ENCODE measurements around the gene NECTIN3. TPM values are rescaled to one million over a fixed set of nuclear protein-coding genes. Genes with fewer than 3 reads are reported as not detected.

Gene NECTIN3
- total RNA-seq, 2 experiments from 2014 or later, result 0.22 TPM; not detected in 1

GRCh38 chr3:111236836-111237713, 165.5 kb downstream of the NECTIN3 start:
- no peak overlapping the region for H2AFZ ChIP-seq (ENCODE audit: low read length)
- no peak overlapping the region for H3K27ac ChIP-seq (ENCODE audit: low read depth, low read length, poor library complexity, severe bottlenecking)
- no peaks in the 10 kb centered on the region for H3K36me3 ChIP-seq (ENCODE audit: insufficient read depth, low read length)
- POLR2A ChIA-PET, result no interaction called here
- no peaks in the 10 kb centered on the region for H3K9me3 ChIP-seq (ENCODE audit: low read length)
- BruUV-seq (replicated peaks), result no TSS peak
- TF ChIP-seq EZH2phosphoT487 (IDR thresholded peaks at IDR 0.05; ENCODE audit: borderline replicate concordance, low read depth, low read length) (no peak), CTCF (conservative IDR thresholded peaks at IDR 0.05; ENCODE audit: low read length) (no peak)
- no peak for DNase-seq (ENCODE audit: low spot score)
- CTCF ChIA-PET (ENCODE audit: unreplicated experiment), result no interaction called here
- H3K4me2 ChIP-seq (ENCODE audit: low read length), result no peak overlapping the region
- no peaks in the 10 kb centered on the region for H4K20me1 ChIP-seq (ENCODE audit: insufficient read depth, low read length)
- intact Hi-C loops (cut with micrococcal nuclease; ENCODE audit: unreplicated experiment), result no loop called here
- no peak overlapping the region for H3K4me3 ChIP-seq (ENCODE audit: low read depth, low read length, poor library complexity, severe bottlenecking)
- no peaks in the 10 kb centered on the region for H3K79me2 ChIP-seq (ENCODE audit: insufficient read depth, low read depth, low read length)
- no peaks in the 10 kb centered on the region for H3K9me2 ChIP-seq (ENCODE audit: insufficient read depth, low read length)
- no peaks in the 10 kb centered on the region for H3K4me1 ChIP-seq (ENCODE audit: insufficient read depth, low read length, poor library complexity, severe bottlenecking)

DNA sequence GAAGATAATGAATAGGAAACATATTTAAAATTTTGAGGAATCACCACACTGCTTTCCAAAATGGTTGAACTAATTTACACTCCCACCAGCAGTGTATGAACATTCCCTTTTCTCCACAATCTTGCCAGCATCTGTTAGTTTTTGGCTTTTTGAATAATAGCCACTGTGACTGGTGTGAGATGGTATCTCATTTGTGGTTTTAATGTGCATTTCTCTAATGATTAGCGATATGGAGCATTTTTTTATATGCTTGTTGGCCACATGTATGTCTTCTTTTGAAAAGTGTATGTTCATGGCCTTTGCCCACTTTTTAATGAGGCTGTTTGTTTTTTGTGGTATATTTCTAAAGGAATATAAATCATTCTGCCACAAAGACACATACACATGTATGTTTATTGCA, 166.3 kb downstream of the NECTIN3 start:
- Histone ChIP-seq H3K79me2 (ENCODE audit: insufficient read depth, low read depth, low read length) (no peaks in the 10 kb centered on the region), H2AFZ (ENCODE audit: low read length) (no peak overlapping the region), H3K4me2 (ENCODE audit: low read length) (no peak overlapping the region), H3K27ac (ENCODE audit: low read depth, low read length, poor library complexity, severe bottlenecking) (no peak overlapping the region), H3K9me2 (ENCODE audit: insufficient read depth, low read length) (no peaks in the 10 kb centered on the region), H4K20me1 (ENCODE audit: insufficient read depth, low read length) (no peaks in the 10 kb centered on the region), H3K4me3 (ENCODE audit: low read depth, low read length, poor library complexity, severe bottlenecking) (no peak overlapping the region), H3K36me3 (ENCODE audit: insufficient read depth, low read length) (no peaks in the 10 kb centered on the region), H3K9me3 (ENCODE audit: low read length) (no peaks in the 10 kb centered on the region), H3K4me1 (ENCODE audit: insufficient read depth, low read length, poor library complexity, severe bottlenecking) (no peaks in the 10 kb centered on the region)
- TF ChIP-seq EZH2phosphoT487 (IDR thresholded peaks at IDR 0.05; ENCODE audit: borderline replicate concordance, low read depth, low read length) (no peak), CTCF (conservative IDR thresholded peaks at IDR 0.05; ENCODE audit: low read length) (no peak)
- no peak for DNase-seq (ENCODE audit: low spot score)
- ChIA-PET POLR2A (no interaction called here), CTCF (ENCODE audit: unreplicated experiment) (no interaction called here)
- intact Hi-C loops (cut with micrococcal nuclease; ENCODE audit: unreplicated experiment), result no loop called here
- no TSS peak for BruUV-seq (replicated peaks)

GRCh38 chr3:111238885-111239284, 167.3 kb downstream of the NECTIN3 start:
- H3K27ac ChIP-seq (ENCODE audit: low read depth, low read length, poor library complexity, severe bottlenecking), result no peak overlapping the region
- intact Hi-C loops (cut with micrococcal nuclease; ENCODE audit: unreplicated experiment), result no loop called here
- H3K4me1 ChIP-seq (ENCODE audit: insufficient read depth, low read length, poor library complexity, severe bottlenecking), result no peaks in the 10 kb centered on the region
- TF ChIP-seq EZH2phosphoT487 (IDR thresholded peaks at IDR 0.05; ENCODE audit: borderline replicate concordance, low read depth, low read length), result no peak
- TF ChIP-seq CTCF (conservative IDR thresholded peaks at IDR 0.05; ENCODE audit: low read length), result no peak
- no peaks in the 10 kb centered on the region for H3K9me2 ChIP-seq (ENCODE audit: insufficient read depth, low read length)
- H3K79me2 ChIP-seq (ENCODE audit: insufficient read depth, low read depth, low read length), result no peaks in the 10 kb centered on the region
- ChIA-PET CTCF (ENCODE audit: unreplicated experiment) (no interaction called here), POLR2A (no interaction called here)
- no peak for DNase-seq (ENCODE audit: low spot score)
- H3K36me3 ChIP-seq (ENCODE audit: insufficient read depth, low read length), result no peaks in the 10 kb centered on the region
- H2AFZ ChIP-seq (ENCODE audit: low read length), result no peak overlapping the region
- BruUV-seq (replicated peaks), result no TSS peak
- H3K4me2 ChIP-seq (ENCODE audit: low read length), result no peak overlapping the region
- H4K20me1 ChIP-seq (ENCODE audit: insufficient read depth, low read length), result no peaks in the 10 kb centered on the region
- no peaks in the 10 kb centered on the region for H3K9me3 ChIP-seq (ENCODE audit: low read length)
- H3K4me3 ChIP-seq (ENCODE audit: low read depth, low read length, poor library complexity, severe bottlenecking), result no peak overlapping the region
